Activated effector memory CD4-positive, alpha-beta T cell treated with Interleukin-2 at 50 U/mL for 16 hours (primary cell): ENCODE measurements around the gene PAGR1.
"Not testable (repeated sequence)": the region's sequence is repeated elsewhere in the genome, so short reads cannot be mapped to it uniquely, and the experiment has no call there.

Experiments
- DNase-seq: peaks from one replicate; pipeline ENCODE4 v3.0.0-alpha.2; 2020

PAGR1 gene

GRCh38 chr16:29813644-29814562 is 2.0 kb upstream of the PAGR1 start:
- DNase-seq = no peak

- DNase-seq = no peak
Observed at GRCh38 chr16:29814592-29814991, 1.4 kb upstream of the PAGR1 start.

- no peak for DNase-seq
Observed at GRCh38 chr16:29815032-29815721, 775 bp upstream of the PAGR1 start.

GRCh38 chr16:29816694-29817441 is 916 bp downstream of the PAGR1 start:
- peak; percentile 44 for DNase-seq

- DNase-seq = no peak
Observed at GRCh38 chr16:29818082-29818481, 2.1 kb downstream of the PAGR1 start.

GRCh38 chr16:29819506-29819905 is 3.6 kb downstream of the PAGR1 start:
- DNase-seq = no peak

- DNase-seq = peak; percentile 37
Observed at GRCh38 chr16:29820271-29820701, 4.3 kb downstream of the PAGR1 start, which contains the start of gene MVP. MVP (plus strand) TSS chr16:29820462; CDS start chr16:29830550, 10,088 bp downstream.

GRCh38 chr16:29820730-29821642 is 5.0 kb downstream of the PAGR1 start:
- DNase-seq = peak; percentile 24

- DNase-seq = no peak
Observed at GRCh38 chr16:29821643-29822115, 5.7 kb downstream of the PAGR1 start.

GRCh38 chr16:29824589-29825144 is 8.7 kb downstream of the PAGR1 start:
- no peak for DNase-seq

- no peak for DNase-seq
Observed at GRCh38 chr16:29825145-29826044, 9.4 kb downstream of the PAGR1 start.

- DNase-seq = no peak
Observed at GRCh38 chr16:29826342-29826695, 10.4 kb downstream of the PAGR1 start.

GRCh38 chr16:29830774-29831173 is 14.8 kb downstream of the PAGR1 start:
- no peak for DNase-seq

- DNase-seq = no peak
Observed at GRCh38 chr16:29831490-29831889, 15.5 kb downstream of the PAGR1 start.

- DNase-seq = not testable (repeated sequence)
Observed at GRCh38 chr16:29833219-29833618, 17.3 kb downstream of the PAGR1 start.

- DNase-seq = no peak
Observed at GRCh38 chr16:29834079-29834478, 18.1 kb downstream of the PAGR1 start.

- DNase-seq = no peak
Observed at GRCh38 chr16:29835926-29836325, 20.0 kb downstream of the PAGR1 start.

- no peak for DNase-seq
Observed at GRCh38 chr16:29836623-29837022, 20.7 kb downstream of the PAGR1 start.

GRCh38 chr16:29837841-29838240 is 21.9 kb downstream of the PAGR1 start:
- DNase-seq = no peak

- no peak for DNase-seq
Observed at GRCh38 chr16:29839822-29840221, 23.9 kb downstream of the PAGR1 start.

- DNase-seq = no peak
Observed at GRCh38 chr16:29840240-29840639, 24.3 kb downstream of the PAGR1 start.
